HG03432 (cell line): Measurements from ENCODE around the gene POTEM.
"Not testable (repeated sequence)": the region's sequence is repeated elsewhere in the genome, so short reads cannot be mapped to it uniquely, and the experiment has no call there.

Source experiments
- ATAC-seq: cut with Tn5 transposase; IDR thresholded peaks from one replicate; pipeline ENCODE4 v1.9.1; 2021; ENCODE audit warnings: mild to moderate bottlenecking, moderate library complexity; ENCODE audit not compliant: unreplicated experiment

Gene POTEM

GRCh38 chr14:18967134-18967533 lies at the start of gene POTEM:
TSS of gene POTEM (plus strand) at chr14:18967434. CDS start at chr14:18967486, 52 bp downstream.
- not testable (repeated sequence) for ATAC-seq

- ATAC-seq, result not testable (repeated sequence)
Measured at GRCh38 chr14:18918345-18918744, 48.9 kb upstream of the POTEM start.

- ATAC-seq, result not testable (repeated sequence)
Measured at GRCh38 chr14:18920052-18920451, 47.2 kb upstream of the POTEM start.

- ATAC-seq, result not testable (repeated sequence)
Measured at GRCh38 chr14:18921055-18921701, 46.1 kb upstream of the POTEM start.

- ATAC-seq, result not testable (repeated sequence)
Measured at GRCh38 chr14:18936848-18937247, 30.4 kb upstream of the POTEM start.

- ATAC-seq, result not testable (repeated sequence)
Measured at GRCh38 chr14:18938733-18939132, 28.5 kb upstream of the POTEM start.

GRCh38 chr14:18949939-18950338 lies 17.3 kb upstream of the POTEM start:
- not testable (repeated sequence) for ATAC-seq

GRCh38 chr14:18953085-18953484 lies 14.1 kb upstream of the POTEM start:
- ATAC-seq, result not testable (repeated sequence)

GRCh38 chr14:18955816-18956215 lies 11.4 kb upstream of the POTEM start:
- not testable (repeated sequence) for ATAC-seq

- not testable (repeated sequence) for ATAC-seq
Measured at GRCh38 chr14:18961576-18961975, 5.7 kb upstream of the POTEM start.

GRCh38 chr14:18962143-18962542 lies 5.1 kb upstream of the POTEM start:
- ATAC-seq, result peak; percentile 71

- ATAC-seq, result not testable (repeated sequence)
Measured at GRCh38 chr14:18963276-18963675, 4.0 kb upstream of the POTEM start.

GRCh38 chr14:18964878-18965277 lies 2.4 kb upstream of the POTEM start:
- ATAC-seq, result not testable (repeated sequence)

GRCh38 chr14:19002566-19002965 lies 35.3 kb downstream of the POTEM start:
- not testable (repeated sequence) for ATAC-seq

GRCh38 chr14:19006490-19006889 lies 39.3 kb downstream of the POTEM start:
- ATAC-seq, result not testable (repeated sequence)

GRCh38 chr14:19007678-19008077 lies 40.4 kb downstream of the POTEM start:
- ATAC-seq, result not testable (repeated sequence)

GRCh38 chr14:19011029-19011428 lies 43.8 kb downstream of the POTEM start:
- ATAC-seq, result not testable (repeated sequence)

GRCh38 chr14:19011703-19012102 lies 44.5 kb downstream of the POTEM start:
- not testable (repeated sequence) for ATAC-seq

GRCh38 chr14:19015185-19015584 lies 48.0 kb downstream of the POTEM start:
- not testable (repeated sequence) for ATAC-seq

GRCh38 chr14:19025080-19025589 lies 57.9 kb downstream of the POTEM start:
- ATAC-seq, result not testable (repeated sequence)

- not testable (repeated sequence) for ATAC-seq
Measured at GRCh38 chr14:19026649-19027351, 59.6 kb downstream of the POTEM start.

GRCh38 chr14:19027895-19028294 lies 60.7 kb downstream of the POTEM start:
- not testable (repeated sequence) for ATAC-seq
